ENCODE data around the gene CD300LG. TPM values are rescaled to one million over a fixed set of nuclear protein-coding genes. Genes with fewer than 3 reads are reported as not detected.

CD300LG gene
- total RNA-seq, 1 donor from 2014 or later = 12.6 TPM

DNA sequence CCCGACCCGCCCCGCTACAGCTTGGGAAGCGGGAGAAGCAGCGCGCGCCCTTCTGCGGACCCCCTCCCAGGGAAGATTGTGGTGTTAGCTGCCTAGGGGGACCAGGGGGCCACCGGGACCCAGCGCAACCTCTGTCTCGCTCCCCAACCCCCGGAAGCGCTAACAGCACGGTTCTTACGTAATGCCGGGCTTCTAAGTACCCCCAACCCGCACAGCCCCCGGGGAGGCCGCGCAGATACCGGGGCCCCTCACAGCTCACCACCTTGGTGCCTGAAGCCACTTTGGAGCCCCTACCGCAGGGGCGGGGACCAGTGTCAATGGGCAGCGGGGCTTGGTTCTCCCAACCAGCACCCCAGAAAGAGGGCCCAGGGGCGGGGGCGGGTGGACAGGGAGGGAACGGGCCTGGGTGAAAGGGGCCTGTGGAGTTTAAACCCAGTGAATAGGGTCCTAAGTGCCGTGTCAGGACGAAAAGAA is 60.0 kb downstream of the CD300LG start:
- no peak for DNase-seq
- Histone ChIP-seq H3K27me3 (ENCODE audit: low read depth) (no peaks in the 10 kb centered on the region), H3K36me3 (no peaks in the 10 kb centered on the region), H3K4me3 (peak overlapping the region; percentile 93), H3K27ac (replicated peaks) (peak overlapping the region; percentile 79), H3K9me3 (replicated peaks) (no peaks in the 10 kb centered on the region), H3K4me1 (peaks cover 46% of the 10 kb centered on the region)
- TF ChIP-seq, protein P1, sequence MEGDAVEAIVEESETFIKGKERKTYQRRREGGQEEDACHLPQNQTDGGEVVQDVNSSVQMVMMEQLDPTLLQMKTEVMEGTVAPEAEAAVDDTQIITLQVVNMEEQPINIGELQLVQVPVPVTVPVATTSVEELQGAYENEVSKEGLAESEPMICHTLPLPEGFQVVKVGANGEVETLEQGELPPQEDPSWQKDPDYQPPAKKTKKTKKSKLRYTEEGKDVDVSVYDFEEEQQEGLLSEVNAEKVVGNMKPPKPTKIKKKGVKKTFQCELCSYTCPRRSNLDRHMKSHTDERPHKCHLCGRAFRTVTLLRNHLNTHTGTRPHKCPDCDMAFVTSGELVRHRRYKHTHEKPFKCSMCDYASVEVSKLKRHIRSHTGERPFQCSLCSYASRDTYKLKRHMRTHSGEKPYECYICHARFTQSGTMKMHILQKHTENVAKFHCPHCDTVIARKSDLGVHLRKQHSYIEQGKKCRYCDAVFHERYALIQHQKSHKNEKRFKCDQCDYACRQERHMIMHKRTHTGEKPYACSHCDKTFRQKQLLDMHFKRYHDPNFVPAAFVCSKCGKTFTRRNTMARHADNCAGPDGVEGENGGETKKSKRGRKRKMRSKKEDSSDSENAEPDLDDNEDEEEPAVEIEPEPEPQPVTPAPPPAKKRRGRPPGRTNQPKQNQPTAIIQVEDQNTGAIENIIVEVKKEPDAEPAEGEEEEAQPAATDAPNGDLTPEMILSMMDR (IDR thresholded peaks at IDR 0.05; ENCODE audit: borderline replicate concordance) = no peak
- intact Hi-C loops (cut with micrococcal nuclease) = no loop called here

- intact Hi-C loops (cut with micrococcal nuclease) = no loop called here
- H3K4me3 ChIP-seq = peak within 1 kb of the TSS; percentile 93
- TF ChIP-seq, protein P1 (IDR thresholded peaks at IDR 0.05; ENCODE audit: borderline replicate concordance) = peak; percentile 50
- DNase-seq = peak; percentile 72
- H3K27ac ChIP-seq (replicated peaks) = peak within 1 kb of the TSS; percentile 79
- no peaks in the 10 kb centered on the region for H3K9me3 ChIP-seq (replicated peaks)
- peaks cover 46% of the 10 kb centered on the region for H3K4me1 ChIP-seq
- no peaks in the 10 kb centered on the region for H3K27me3 ChIP-seq (ENCODE audit: low read depth)
- no peaks in the 10 kb centered on the region for H3K36me3 ChIP-seq
These were observed 60.5 kb downstream of the CD300LG start, which contains the start of gene MPP2 for GRCh38 chr17:43907425-43907981. Gene MPP2, minus strand, starts transcription at chr17:43907536. Its CDS starts 3,076 bp downstream, at chr17:43904460.

- intact Hi-C loops (cut with micrococcal nuclease) = no loop called here
These were observed 61.2 kb downstream of the CD300LG start for GRCh38 chr17:43907998-43908721.

DNA sequence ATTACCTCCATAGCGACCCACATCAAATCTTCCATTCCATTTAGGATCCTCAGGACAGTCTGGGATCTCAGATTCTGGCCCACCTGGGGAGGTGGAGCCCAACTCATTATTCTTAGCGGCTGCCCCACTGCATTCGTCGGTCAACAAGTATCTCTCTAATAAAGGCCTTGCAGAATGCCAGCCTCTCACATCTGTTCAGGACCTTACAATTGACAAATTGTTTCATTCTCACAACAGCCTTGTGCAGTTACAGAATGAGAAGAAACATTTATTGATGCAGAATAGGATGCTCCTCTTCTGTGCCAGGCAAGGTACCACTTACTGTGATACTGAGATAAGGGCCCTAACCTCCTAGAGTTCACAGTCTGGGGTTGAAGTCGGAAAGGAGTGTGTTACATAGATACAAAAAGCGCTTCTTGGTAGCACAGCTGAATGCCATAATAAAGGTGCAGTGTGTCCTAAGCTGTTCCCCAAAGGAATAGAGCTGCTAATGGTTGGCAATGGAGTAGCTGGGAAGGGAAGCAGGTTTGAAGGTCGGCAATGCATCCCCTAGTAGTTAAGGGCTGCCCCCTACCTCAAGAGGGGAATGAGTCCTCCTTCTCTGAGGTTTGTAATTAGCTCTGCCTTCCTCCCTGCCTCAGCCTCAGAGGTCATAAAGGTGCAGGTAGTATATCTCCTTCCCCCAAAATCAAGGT is 62.7 kb downstream of the CD300LG start:
- Histone ChIP-seq H3K36me3 (no peaks in the 10 kb centered on the region), H3K27me3 (ENCODE audit: low read depth) (no peaks in the 10 kb centered on the region), H3K9me3 (replicated peaks) (no peaks in the 10 kb centered on the region), H3K4me3 (no peak overlapping the region), H3K4me1 (peaks cover 46% of the 10 kb centered on the region), H3K27ac (replicated peaks) (no peak overlapping the region)
- DNase-seq = no peak
- TF ChIP-seq, protein P1 (IDR thresholded peaks at IDR 0.05; ENCODE audit: borderline replicate concordance) = no peak
- intact Hi-C loops (cut with micrococcal nuclease) = no loop called here

More at GRCh38 chr17:43907998-43908721, 61.2 kb downstream of the CD300LG start:
- H3K9me3 ChIP-seq (replicated peaks) = no peaks in the 10 kb centered on the region
- TF ChIP-seq, protein P1 (IDR thresholded peaks at IDR 0.05; ENCODE audit: borderline replicate concordance) = no peak
- H3K36me3 ChIP-seq = no peaks in the 10 kb centered on the region
- peak; percentile 69 for DNase-seq
- no peaks in the 10 kb centered on the region for H3K27me3 ChIP-seq (ENCODE audit: low read depth)
- peaks cover 46% of the 10 kb centered on the region for H3K4me1 ChIP-seq
- H3K27ac ChIP-seq (replicated peaks) = peak overlapping the region; percentile 79
- peak overlapping the region; percentile 93 for H3K4me3 ChIP-seq

DNA sequence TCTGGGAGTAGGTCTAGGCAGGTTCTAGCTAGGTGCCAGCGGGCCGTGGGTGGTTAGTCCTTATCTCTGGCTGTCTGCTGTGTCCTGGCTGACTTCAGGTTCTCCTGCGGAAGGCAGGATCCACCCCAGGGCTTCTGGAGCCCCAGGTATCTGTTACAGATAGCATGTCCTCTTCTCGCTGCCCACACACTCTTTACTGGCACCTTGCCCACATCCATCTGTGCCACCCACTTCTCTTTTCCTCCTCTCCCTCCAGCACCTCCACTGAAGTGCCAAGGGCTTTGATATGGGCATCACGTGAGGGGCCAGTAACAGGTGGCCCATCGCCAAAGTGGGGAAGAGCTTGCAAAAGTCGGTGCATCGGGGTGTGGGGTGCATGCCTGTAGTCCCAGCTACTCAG is 64.9 kb downstream of the CD300LG start:
- intact Hi-C loops (cut with micrococcal nuclease) = no loop called here
- H3K4me3 ChIP-seq = no peak overlapping the region
- H3K9me3 ChIP-seq (replicated peaks) = no peaks in the 10 kb centered on the region
- TF ChIP-seq, protein P1 (IDR thresholded peaks at IDR 0.05; ENCODE audit: borderline replicate concordance) = no peak
- H3K27ac ChIP-seq (replicated peaks) = peak overlapping the region; percentile 59
- peak; percentile 61 for DNase-seq
- no peaks in the 10 kb centered on the region for H3K27me3 ChIP-seq (ENCODE audit: low read depth)
- H3K4me1 ChIP-seq = peaks cover 30% of the 10 kb centered on the region
- H3K36me3 ChIP-seq = no peaks in the 10 kb centered on the region

Measured in left ventricle myocardium inferior (tissue), 1 donor.